Fibroblast of skin of left biceps (primary cell): Measurements from ENCODE around the gene LRRC2.
"Not testable (repeated sequence)": the region's sequence is repeated elsewhere in the genome, so short reads cannot be mapped to it uniquely, and the experiment has no call there.

Experiments
- DNase-seq, 2 experiments: peaks; one replicate each; pipeline ENCODE4 v3.0.0-alpha.2; 2013; ENCODE audit warnings: low read depth in 2 of 2

Gene LRRC2, protein sequence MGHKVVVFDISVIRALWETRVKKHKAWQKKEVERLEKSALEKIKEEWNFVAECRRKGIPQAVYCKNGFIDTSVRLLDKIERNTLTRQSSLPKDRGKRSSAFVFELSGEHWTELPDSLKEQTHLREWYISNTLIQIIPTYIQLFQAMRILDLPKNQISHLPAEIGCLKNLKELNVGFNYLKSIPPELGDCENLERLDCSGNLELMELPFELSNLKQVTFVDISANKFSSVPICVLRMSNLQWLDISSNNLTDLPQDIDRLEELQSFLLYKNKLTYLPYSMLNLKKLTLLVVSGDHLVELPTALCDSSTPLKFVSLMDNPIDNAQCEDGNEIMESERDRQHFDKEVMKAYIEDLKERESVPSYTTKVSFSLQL

DNA sequence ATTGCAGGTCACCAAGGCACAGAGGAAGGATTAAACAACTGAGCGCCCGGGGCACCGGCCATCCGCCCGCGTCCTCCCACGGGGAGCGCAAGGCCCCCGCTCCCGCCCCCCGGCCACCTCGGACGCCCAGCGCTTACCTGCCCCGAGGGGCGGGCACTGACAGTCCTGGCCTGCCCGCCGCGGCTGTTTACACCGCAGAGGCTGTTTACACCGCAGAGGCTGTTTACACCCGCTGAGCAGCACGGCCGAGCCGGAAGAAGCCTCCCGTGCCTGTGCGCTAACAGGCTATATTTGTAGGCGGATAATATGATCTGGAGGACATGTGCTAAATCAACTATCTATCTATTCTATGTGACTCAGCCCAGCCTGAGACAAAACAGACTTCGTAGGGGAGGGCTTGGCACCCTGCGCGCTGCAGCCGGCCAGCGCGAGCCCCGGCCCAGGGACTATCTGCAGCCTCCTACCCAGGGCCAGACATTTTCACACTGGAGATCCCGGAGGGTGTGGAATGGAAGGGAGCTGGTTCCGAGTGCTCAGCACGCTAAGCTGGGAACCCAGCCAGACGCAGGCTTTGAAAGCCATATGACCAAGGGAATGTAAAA lies at the start of gene LRRC2:
LRRC2 (minus strand) TSS at position 263 of the 602 bp plus-strand sequence. CDS start 14,711 bp downstream, outside the sequence.
- peak; percentile 32 to 38 for DNase-seq

DNA sequence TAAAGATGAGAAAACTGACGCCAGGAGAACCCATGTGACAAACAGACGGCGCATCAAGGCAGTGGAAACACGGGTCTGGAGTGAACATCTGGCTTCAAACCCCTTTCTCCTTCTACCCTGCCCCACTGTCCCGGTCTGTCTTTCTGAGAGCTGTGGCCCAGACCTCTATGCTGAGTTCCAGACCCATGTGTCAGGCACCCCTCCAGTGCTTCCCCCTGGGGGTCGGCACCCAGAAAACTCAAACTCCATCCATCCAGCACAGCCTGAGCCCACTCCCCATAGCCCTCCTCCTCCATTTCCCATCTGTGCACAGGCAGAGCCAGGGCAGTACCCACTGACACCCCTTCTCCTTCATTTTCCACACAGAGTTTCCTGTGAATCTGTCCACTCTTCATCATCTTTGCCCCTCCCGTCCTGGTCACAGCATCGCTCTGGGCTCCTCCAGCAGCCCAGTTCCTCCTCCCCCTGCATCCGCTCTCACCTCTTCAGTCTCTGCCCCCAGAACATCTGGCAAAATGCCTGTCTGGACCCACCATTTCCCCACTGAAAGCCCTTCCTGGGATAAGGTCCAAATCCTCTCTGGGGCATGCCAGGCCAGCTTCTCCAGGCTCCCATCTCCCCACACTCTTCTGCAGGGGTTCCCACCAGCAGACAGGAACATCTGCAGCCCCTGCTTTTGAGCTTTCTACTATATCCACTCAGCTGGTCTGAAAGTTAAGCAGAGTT lies 49.1 kb upstream of the LRRC2 start:
- no peak for DNase-seq

DNA sequence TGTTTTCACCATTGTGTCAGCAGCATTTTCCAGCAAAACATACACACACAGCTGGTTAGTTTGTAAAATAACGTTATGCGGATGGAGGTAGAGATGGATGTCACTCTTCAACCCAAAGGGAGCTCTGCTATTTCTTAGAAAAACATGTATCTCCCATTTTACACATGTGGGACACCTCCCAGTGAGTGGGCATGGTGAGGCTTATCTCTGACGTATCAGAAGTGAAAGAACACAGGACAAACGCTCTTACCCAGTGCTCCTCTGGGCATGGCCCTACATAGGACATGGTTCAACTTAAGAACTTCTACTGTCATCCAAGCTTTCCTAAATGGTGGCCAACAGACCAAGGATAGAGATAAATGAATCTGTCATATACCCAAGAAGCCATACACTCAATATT lies 48.3 kb upstream of the LRRC2 start:
- no peak for DNase-seq

DNA sequence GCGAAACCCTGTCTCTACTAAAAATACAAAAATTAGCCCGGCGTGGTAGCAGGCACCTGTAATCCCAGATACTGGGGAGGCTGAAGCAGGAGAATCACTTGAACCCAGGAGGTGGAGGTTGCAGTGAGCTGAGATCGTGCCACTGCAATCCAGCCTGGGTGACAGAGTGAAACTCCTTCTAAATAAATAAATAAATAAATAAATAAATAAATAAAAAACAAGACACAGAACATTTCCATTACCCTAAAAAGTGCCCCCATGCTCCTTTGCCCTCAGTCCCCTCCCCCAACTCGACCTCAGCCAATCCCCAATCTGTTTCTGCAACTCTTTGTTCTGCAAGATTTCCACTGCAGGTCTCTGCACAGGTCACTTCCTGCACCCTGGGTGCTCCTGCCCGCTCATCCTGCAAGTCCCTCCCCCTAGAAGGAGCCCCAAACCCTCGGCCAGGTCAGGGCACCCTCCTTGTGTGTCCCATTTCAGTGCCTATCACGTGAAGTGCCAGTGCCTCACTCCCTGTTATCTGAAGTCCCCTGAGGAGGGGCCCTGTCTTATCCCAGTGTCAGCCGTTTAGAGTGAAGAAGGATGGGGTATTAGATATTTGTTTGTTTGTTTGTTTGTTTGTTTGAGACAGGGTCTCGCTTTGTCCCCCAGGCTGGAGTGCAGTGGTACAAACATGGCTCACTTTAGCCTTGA lies 47.4 kb upstream of the LRRC2 start:
- DNase-seq, result no peak

DNA sequence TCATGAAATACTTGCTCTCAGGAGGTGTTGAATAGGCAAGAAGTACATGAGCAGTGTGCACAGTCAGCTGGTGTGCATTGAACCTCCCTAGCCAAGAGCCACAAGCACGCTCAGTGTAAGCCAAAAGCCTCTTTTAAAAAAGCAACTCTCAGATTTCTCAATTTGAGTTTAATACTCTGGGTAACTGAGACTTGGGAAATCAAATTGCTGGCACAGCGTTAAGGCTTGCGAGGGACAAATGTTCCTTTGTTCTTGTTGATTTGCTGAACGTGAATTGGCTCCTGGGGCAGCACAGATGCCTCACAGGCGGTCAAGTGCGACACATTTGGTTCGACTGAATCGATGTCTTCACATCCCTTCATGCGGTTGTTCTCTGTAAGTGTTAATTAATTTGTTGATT lies 46.2 kb upstream of the LRRC2 start, which contains the start of gene FAM240A:
FAM240A (plus strand) TSS at position 202 of the 400 bp plus-strand sequence; CDS start at position 361, 159 bp downstream.
- no peak for DNase-seq

DNA sequence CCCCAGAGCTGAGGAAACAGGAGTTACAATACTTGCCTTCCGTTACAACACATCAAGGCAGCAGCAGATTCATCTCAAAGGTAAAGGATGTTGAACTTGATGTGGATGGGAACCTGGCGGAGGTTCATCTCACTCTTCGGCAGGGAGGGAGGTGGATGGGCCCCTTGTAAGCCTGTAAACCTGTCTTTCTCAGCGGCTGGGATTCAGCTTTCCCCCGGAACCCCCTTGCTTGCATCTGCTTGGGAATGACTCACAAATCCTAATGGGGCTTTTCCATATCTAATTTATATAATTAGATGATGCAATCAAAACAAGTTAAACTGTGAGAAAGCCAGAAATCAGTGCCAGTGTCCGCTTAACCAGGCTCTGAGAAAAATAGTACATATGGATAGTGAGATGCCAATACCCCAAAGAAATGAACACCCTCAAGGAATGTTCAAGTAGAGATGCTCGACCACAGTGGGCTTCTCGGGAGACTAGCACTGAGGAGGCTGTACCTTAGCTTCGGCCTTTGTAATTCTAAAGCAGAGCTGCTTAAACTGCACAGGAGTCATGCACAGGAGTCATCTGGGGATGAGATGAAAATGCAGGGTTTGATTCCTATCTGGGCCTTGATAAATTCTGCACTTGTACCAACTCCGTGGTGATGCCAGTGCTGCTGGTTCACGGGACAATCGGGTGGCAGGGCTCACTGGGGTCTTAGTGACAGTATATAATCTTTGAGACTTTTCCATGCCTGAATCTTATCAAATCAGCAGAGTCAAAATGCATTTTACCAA lies 44.0 kb upstream of the LRRC2 start:
- DNase-seq, result no peak

DNA sequence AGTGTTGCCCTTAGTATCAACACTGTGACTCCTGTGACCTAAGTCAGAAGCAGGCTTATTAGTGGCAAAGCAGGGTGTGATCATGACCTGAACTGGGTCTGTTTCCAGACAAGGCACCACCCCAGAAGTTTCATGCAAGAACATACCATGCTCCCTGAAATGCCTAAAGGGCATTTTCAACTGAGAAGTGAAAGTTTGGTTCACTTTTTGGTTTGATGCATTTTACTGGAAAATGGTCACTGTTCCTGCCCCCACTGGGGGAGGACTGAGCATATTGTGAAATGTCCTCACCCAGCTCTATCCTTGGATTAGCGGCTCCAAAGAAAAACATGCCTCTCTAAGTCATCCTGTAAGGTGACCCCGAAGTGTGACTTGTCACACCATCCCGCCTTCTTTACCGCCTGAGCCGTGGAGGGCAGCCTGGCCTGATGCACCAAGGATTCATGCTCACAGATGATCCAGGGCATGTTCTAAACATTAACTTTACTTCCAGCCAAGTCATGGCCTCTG lies 43.2 kb upstream of the LRRC2 start:
- no peak for DNase-seq

DNA sequence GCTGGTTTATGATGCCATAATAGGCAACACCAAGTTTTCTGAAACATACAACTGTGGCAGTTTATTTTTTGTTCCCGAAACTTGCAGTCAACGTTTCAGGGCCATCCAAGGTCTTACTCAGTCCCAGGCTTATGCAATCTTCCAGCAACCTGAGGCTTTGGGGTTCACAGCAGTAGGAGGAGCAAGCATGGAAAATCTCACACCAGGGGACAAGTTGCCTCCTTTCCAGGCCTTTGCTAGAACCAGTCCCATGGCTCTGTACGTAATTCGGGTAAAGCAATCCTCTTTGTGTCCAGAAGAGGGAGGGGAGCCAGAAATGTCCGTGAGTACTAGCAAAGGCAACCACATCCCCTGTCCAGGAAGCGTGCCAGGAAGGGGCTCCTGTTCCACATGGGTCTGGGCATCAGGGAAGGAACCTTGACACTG lies 41.5 kb upstream of the LRRC2 start:
- no peak for DNase-seq

DNA sequence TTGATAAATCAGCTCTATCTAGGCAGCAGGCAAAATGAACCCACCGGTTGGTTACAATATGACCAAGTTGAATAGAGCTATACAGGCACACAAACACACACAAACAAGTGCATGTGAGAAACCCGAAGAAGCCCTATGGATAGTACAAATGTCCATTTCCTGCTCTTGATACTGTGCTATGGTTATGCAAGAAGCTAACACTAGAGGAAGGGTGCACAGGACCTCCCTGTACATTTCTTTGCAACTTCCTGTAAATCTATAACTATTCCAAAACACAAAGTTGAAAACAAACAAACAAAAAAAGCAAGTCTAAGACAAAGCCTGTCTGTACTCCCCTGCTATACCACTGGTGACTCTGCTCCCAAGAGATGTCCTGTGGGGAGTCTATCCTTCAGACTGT lies 38.0 kb upstream of the LRRC2 start:
- DNase-seq, result no peak

DNA sequence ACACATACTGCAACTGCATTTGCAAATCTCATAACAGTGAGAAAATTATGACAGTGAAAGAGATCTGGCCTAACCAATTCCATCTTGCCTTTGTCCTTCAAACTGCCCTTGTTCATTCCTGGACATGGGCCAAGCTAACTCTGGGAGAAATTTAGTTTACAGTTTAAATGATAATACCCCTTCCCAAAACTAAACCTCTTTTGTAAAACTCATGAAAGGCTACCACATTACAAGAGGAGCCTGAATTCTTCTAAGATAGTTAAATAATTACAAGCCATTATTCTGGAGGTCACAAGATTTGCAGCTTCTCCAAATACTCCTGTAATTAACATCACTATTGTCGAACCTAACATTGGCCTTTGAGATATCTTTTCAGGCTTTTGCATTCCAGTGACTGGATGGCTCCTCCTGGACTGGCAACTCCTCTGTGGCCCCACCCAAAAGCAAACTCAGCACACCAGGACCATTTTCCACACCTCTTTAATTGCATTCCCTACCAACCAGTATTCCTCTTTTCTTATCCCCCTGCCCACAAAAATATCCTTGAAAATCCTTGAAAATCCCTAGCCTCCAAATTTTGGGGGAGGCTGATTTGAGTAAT lies 37.4 kb upstream of the LRRC2 start:
- DNase-seq, result no peak

DNA sequence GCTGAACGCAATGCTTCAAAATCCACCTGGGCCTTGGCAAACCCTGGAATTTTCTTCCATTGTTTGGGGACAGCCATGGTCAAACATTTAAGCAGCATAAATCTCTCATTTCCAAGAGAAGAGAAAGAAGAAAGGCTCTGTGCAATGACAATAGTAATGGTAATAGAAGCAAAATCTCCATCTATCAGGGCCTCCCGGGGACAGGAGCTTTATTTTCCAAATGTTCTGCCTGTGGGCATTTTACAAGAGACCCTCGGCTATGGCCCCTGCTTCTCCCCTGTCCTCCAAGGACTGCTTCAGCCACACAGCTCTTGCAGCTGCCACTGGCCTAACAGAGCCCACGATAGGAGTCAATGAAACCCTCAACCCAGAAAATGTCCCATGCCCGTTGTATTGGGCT lies 33.5 kb upstream of the LRRC2 start:
- no peak for DNase-seq

DNA sequence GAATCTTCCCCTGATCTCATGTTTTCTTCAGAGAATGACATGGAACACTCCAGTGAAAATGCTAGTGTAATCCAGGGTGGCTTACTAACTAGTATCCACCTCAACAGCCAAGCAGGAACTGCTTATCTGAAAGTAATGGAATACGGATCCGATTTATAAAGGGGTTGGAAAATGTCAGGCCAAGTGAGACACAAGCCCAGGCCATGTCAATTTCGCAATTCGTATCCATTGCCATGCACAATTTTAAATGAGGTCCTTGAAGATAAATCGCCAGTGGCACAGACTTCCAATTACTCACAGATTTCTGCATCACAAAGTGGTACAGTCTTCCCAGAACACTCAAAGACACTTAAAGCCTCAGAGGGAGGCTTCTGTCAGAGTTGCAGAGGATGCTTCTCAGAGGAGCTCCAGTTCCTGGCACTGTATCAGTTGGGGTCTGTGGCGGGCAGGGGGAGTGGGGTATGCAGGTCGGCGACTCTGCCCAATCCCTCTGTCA lies 29.8 kb upstream of the LRRC2 start:
- no peak for DNase-seq

DNA sequence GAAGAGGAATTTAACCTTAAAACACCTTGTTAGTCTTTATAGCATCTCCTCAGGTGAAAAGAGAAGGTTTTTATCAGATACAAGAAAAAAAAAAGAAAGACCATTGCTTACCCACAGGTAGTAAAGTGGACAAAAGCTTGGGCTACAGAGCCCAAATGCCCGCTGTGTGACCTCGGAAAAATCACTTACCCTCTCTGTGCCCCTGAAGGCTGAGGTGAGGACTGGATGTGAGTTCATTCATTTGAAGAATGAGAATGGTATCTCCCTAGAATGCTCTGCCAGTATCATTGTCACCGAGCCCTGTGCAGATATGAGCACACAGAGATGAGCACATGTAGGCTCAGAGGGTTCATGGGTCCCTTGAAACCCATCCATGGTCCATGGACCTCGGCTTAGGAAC lies 28.6 kb upstream of the LRRC2 start:
- no peak for DNase-seq

DNA sequence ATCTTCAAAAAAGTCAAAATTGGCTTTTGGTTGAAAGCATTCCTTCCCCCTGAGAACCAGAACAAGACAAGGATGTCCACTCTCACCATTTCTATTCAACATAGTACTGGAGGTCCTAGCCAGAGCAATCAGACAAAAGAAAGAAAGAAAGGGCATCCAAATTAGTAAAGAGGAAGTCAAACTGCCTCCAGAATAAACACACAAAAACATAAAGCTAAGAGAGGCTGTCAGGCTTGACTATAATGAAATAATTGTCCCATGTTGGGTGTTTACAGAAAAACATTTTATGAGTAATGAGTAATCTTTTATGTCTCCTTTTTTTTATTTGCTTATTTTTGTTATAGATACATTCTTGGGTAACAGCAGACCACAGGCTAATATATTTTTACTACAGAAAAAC lies 27.9 kb upstream of the LRRC2 start:
- DNase-seq, result no peak

DNA sequence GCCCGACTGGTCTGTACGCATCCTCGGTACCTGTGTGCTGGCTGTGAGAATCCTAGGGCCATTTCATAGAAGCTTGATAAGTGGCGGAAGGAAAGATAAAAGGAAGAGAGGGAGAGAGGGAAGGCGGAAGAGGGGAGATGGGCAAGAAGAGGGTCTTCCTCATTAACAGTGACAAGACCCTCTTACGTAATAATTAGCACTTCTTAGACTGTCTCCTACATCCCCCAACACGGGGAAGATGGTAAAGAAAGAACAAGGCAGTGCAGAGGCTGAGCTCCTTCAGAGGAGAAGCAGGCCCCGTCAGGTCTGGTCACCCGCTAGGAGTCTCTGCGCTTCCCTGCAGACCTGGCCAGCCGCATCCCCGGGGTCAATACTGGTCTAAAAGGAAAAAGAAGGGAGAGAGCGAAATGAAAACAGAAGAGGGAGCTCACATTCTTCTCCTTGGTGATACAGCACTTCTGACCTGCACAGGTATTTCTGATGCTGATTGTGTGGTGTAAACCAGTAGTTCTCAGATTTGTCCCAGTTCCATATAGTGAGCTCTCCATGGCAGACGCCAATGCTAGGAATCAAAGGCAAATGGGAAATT lies 27.3 kb upstream of the LRRC2 start:
- DNase-seq, result no peak

DNA sequence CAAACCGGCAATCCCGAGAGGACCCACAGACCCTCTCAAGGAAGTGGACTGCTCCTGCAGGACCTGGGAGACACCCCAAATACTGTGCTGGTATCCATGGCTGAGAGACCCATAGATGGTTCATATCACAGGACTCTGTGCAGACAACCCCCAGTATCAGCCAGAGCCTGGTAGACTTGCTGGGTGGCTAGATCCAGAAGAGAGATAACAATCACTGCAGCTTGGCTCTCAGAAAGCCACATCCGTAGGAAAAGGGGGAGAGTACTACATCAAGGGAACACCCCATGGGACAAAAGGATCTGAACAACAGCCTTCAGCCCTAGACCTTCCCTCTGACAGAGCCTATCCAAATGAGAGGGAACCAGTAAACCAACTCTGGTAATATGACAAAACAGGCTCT lies 21.2 kb upstream of the LRRC2 start:
- DNase-seq, result not testable (repeated sequence)

DNA sequence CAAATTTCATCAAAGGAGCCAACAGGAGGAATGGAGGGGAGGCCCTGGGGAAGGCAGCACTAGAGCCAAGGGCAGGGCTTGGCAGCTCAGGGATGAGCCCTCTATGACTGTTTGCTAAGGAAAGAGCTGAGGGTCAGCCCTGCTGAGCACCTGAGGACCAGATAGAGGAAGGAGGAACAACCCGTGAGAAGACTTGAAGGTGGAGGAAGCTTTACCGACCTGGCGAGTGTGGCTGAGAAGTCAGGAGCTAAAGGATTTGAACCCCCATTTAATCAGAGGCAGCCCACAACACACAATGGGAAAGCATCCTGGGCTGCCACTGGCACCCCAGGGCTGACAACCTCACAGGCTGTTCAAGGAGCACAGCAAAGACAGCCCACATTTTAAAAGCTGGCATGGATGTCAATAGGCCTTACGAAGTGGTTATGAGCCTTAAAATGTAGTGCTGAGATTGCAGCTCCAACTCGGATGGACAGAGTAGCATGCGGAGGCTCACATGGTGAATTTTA lies 20.7 kb upstream of the LRRC2 start:
- no peak for DNase-seq

DNA sequence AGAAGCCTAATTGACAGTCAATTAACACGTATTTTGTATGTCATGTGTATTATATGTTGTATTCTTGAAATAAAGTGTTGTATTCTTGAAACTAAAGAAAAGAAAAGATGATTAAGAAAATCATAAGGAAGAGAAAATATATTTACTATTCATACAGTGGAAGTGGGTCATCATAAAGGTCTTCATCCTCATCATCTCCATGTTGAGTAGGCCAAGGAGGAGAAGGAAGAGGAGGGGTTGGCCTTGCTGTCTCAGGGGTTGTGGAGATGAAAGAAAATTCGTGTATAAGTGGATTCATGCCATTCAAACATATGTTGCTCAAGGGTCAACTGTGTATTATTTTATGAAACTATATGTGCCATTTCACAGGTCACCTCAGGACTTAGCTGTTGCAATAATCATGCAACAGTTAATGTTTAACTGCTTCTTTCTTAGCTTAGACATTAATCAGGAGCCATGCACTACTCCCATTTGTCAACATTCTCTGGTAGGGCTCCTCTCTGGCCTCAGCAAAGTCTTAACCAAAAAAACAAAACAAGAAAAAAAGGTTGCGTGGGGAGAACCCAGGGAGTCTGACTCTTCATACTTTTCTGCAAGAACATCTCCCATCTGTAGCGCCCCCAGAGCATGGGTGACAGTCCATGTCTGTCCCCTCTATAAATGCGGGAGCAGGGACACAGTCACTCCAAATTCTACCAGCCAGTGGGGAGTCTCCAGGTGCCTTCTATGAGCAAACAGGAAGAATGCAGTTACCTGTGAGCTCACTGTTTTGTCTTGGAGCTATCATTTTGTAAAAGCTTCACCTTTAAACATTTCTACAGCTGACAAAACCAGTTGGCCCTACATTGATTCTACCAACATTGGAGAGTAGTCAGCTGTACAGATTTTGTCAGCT lies 19.9 kb upstream of the LRRC2 start:
- DNase-seq, result no peak
